B cell (primary cell): ENCODE data around the gene IGSF9.

Experiments used
- CTCF ChIP-seq: fragments of 200-600 bp; IDR thresholded peaks from one replicate; pipeline ENCODE4 v1.8.0; 2022; ENCODE audit warnings: antibody characterized with exemption, mild to moderate bottlenecking
- EZH2 ChIP-seq: IDR thresholded peaks from 2 replicates; pipeline ENCODE4 v1.6.1; 2012; ENCODE audit warnings: borderline replicate concordance, low read depth, mild to moderate bottlenecking, moderate library complexity, low read length; ENCODE audit not compliant: insufficient read depth, poor library complexity, severe bottlenecking

GRCh38 chr1:159880430-159880829 lies 65.0 kb downstream of the IGSF9 start:
- TF ChIP-seq CTCF (no peak), EZH2 (no peak)
